Adrenal gland (tissue), 12 donors: ENCODE data around the gene AHDC1. TPM values are rescaled to one million over a fixed set of nuclear protein-coding genes. Genes with fewer than 3 reads are reported as not detected.

Experiments
- DNase-seq, 7 donors: peaks; one replicate each; pipeline ENCODE4 v3.0.0-alpha.2; 2019 to 2020
- H3K27ac ChIP-seq, 5 donors: fragments of 200-600 bp; sonication (generic) in 4 of 5; 1 replicate in 3 of 5; 2 replicates in 2 of 5; pipeline versions ENCODE4 v1.5.1 to v1.8.0; 2016 to 2020; ENCODE audit warnings: mild to moderate bottlenecking in 1 of 5
- H3K27me3 ChIP-seq: fragments of 200-600 bp; 2 replicates; pipeline ENCODE4 v1.8.0; 2021
- H3K36me3 ChIP-seq, 2 donors: fragments of 200-600 bp; replicated peaks in 1 of 2; 1 replicate in 1 of 2; 2 replicates in 1 of 2; pipeline versions ENCODE4 v1.5.1 to v1.8.0; 2018 to 2022
- H3K4me1 ChIP-seq, 2 donors: fragments of 200-600 bp; replicated peaks in 1 of 2; 1 replicate in 1 of 2; 2 replicates in 1 of 2; pipeline versions ENCODE4 v1.5.1 to v1.8.0; 2018 to 2021
- H3K4me3 ChIP-seq, 4 donors: fragments of 200-600 bp; sonication (generic) in 3 of 4; one replicate each; pipeline ENCODE4 v1.5.1; 2016 to 2018
- H3K9me3 ChIP-seq, 3 donors: fragments of 200-600 bp; sonication (generic) in 1 of 3; replicated peaks in 1 of 3; 1 replicate in 2 of 3; 2 replicates in 1 of 3; pipeline versions ENCODE4 v1.5.1 to v1.8.0; 2016 to 2021
- CTCF ChIP-seq, 6 experiments: fragments of 450-650 bp in 4 of 6; fragments of 200-600 bp in 2 of 6; sonication (generic) in 1 of 6; IDR thresholded peaks; 1 replicate in 5 of 6; 2 replicates in 1 of 6; pipeline versions ENCODE4 v1.5.1 to v1.8.0; 2016 to 2021; ENCODE audit warnings: antibody characterized with exemption in 6 of 6, mild to moderate bottlenecking in 2 of 6, moderate library complexity in 1 of 6
- POLR2A ChIP-seq, 2 donors: fragments of 450-650 bp; IDR thresholded peaks; one replicate each; pipeline ENCODE4 v1.6.1; 2017; ENCODE audit warnings: antibody characterized with exemption in 2 of 2, mild to moderate bottlenecking in 2 of 2, moderate library complexity in 1 of 2
- WGBS, 4 donors: extraction: QIAGEN DNeasy Blood & Tissue Kit in 2 of 4; methylation state at CpG; one replicate each; pipeline versions ENCODE4 v1.1.5 to v1.1.7; 2013 to 2017; 5-methylcytosine and 5-hydroxymethylcytosine counted together
- intact Hi-C, 2 donors: fragments of 100-400 bp; cut with DNase I; formaldehyde crosslinking; loops; one replicate each; pipeline versions ENCODE4 v1.14.1 to v1.15.0; 2022 to 2023
- polyA plus RNA-seq, 3 donors: library from polyadenylated mRNA; stranded (reverse); fragments of 200-250 nt in 2 of 3; fragments of 350-450 nt in 1 of 3; fragmentation: Illumina TruSeq in 1 of 3; extraction: RNeasy Lipid Tissue Mini Kit (QIAGEN cat#74804) in 1 of 3; gene quantifications; one replicate each; pipeline ENCODE4 v1.2.3, GENCODE V29; 2013 to 2014
- total RNA-seq, 9 donors: library from RNA; depleted of rRNA in 4 of 9; stranded (reverse); fragments of >200 nt in 4 of 9; fragments of 120-200 nt in 1 of 9; fragmentation: NEBNext Ultra II Directional in 1 of 9; extraction: Animal tissue kit (Norgen Biotek cat#: 25700) in 1 of 9; gene quantifications; one replicate each; pipeline versions ENCODE4 v1.1.0 to v1.2.4, GENCODE V29; 2013 to 2023
- donor health status: healthy with polysubstance abuse.
- donor health status: Bipolar disorder and iron deficiency.
- donor health status: DM: yes; HTN: yes; CAD: no.
- donor health status: DM: no; HTN: no; CAD: no.
- donor health status: DM: no; HTN: no; CAD: no.
- donor health status: DM: yes; HTN: yes; CAD: no.

AHDC1 gene
- total and polyA plus RNA-seq, 12 donors: 10.4 to 111 (median 61.3) TPM

DNA sequence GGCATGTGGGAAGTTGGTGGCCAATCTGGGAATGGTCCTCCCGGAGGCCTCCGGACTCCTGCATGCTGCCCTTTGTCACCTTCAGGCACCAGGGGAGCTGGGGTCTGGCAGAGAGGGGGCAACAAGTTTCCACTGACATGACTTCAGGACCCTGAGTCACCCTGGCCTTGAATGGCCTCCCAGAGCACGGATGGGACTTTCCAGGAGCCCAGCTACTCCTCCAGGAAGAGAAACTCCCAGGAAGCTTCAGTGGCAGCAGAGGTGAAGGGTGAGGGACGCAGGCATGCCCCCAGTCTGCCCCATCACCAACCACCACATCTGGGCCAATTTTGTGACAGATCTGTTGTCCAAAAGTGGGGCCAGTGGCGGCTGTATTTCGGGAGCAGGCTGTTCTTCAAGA lies 58.1 kb downstream of the AHDC1 start:
- intact Hi-C loops: no loop called here
- DNase-seq: peak; percentile 56 to 80 (median 74)
- Histone ChIP-seq H3K36me3 (peaks cover 0 to 40% of the 10 kb centered on the region in 2 donors), H3K4me3 (no peak overlapping the region), H3K27ac (peak overlapping the region; percentile 56 to 98 (median 92)), H3K4me1 (peaks cover 47 to 63% of the 10 kb centered on the region in 2 donors), H3K9me3 (no peaks in the 10 kb centered on the region), H3K27me3 (no peaks in the 10 kb centered on the region)
- TF ChIP-seq POLR2A (IDR thresholded peaks at IDR 0.05) (no peak), CTCF (IDR thresholded peaks at IDR 0.05) (no peak)
- WGBS, 4 donors: 28 to 74% (median 37%) methylated on average over 4 to 6 of the region's 6 CpGs

- intact Hi-C loops: no loop called here
- 32 to 42% (median 36%) methylated on average over 5 of the region's 5 CpGs for WGBS, 4 donors
- H3K27ac ChIP-seq: peak overlapping the region; percentile 56 to 98 (median 92)
- no peak overlapping the region for H3K4me3 ChIP-seq
- no peaks in the 10 kb centered on the region for H3K27me3 ChIP-seq
- TF ChIP-seq CTCF (IDR thresholded peaks at IDR 0.05) (no peak), POLR2A (IDR thresholded peaks at IDR 0.05) (peak in 1 of 2 donors; percentile 48)
- DNase-seq: peak; percentile 67 to 88 (median 79)
- peaks cover 0 to 34% of the 10 kb centered on the region in 2 donors for H3K36me3 ChIP-seq
- peaks cover 51 to 64% of the 10 kb centered on the region in 2 donors for H3K4me1 ChIP-seq
- no peaks in the 10 kb centered on the region for H3K9me3 ChIP-seq
Observed at GRCh38 chr1:27545271-27545670, 58.7 kb downstream of the AHDC1 start.

- TF ChIP-seq CTCF (IDR thresholded peaks at IDR 0.05): no peak
- no peak for TF ChIP-seq POLR2A (IDR thresholded peaks at IDR 0.05)
- peak in 2 of 7 donors; percentile 44 to 64 for DNase-seq
- 51 to 65% (median 59%) methylated on average over 7 of the region's 7 CpGs for WGBS, 4 donors
Observed at GRCh38 chr1:27544834-27545233, 59.1 kb downstream of the AHDC1 start.

DNA sequence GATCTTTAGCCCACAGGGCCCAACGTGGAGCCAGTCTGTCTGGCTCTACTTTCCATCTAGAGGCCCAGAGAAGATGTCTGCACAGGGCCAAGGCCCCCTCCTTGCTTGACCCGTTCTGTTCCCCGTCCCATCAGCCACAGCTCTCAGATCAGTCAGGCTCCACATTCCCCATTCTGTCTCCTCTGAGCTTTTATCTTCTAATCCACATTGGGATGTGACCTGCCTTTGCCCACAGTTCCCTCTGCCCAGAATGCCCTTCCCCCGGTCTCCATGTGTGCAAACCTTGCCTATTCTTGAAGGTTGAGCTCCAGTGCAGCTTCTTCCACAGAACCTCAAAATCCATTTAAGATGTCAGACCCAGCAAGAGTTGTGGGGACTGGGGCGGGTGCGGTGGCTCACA lies 60.7 kb downstream of the AHDC1 start:
- TF ChIP-seq POLR2A (IDR thresholded peaks at IDR 0.05) (no peak), CTCF (IDR thresholded peaks at IDR 0.05) (no peak)
- no peak for DNase-seq
- WGBS, 4 donors: 74 to 78% (median 74%) methylated on average over 6 of the region's 6 CpGs
- Histone ChIP-seq H3K4me3 (no peak overlapping the region), H3K9me3 (no peaks in the 10 kb centered on the region), H3K4me1 (peaks cover 56 to 77% of the 10 kb centered on the region in 2 donors), H3K27me3 (no peaks in the 10 kb centered on the region), H3K27ac (peak overlapping the region; percentile 80 to 98 (median 92)), H3K36me3 (peaks cover 0 to 14% of the 10 kb centered on the region in 2 donors)
- intact Hi-C loops: no loop called here

More at GRCh38 chr1:27544834-27545233, 59.1 kb downstream of the AHDC1 start:
- H3K4me3 ChIP-seq: no peak overlapping the region
- peaks cover 0 to 30% of the 10 kb centered on the region in 2 donors for H3K36me3 ChIP-seq
- H3K27ac ChIP-seq: peak overlapping the region; percentile 56 to 98 (median 92)
- intact Hi-C loops: no loop called here
- H3K27me3 ChIP-seq: no peaks in the 10 kb centered on the region
- H3K9me3 ChIP-seq: no peaks in the 10 kb centered on the region
- H3K4me1 ChIP-seq: peaks cover 55 to 68% of the 10 kb centered on the region in 2 donors
